Measurements from ENCODE around the gene SPOP. TPM values are rescaled to one million over a fixed set of nuclear protein-coding genes. Genes with fewer than 3 reads are reported as not detected.

SPOP gene
- total and polyA plus RNA-seq, 2 of the 4 experiments (the other 2 are of a cell fraction): 24.9 to 47.5 TPM

- BruUV-seq (replicated peaks): no TSS peak
- no peak overlapping the region for H3K18ac ChIP-seq (ENCODE audit: low read depth, low read length)
- no peak overlapping the region for H2AFZ ChIP-seq (replicated peaks; ENCODE audit: low read length, poor library complexity)
- no CpG with 5 or more reads among the region's 1 CpG for WGBS, 2 experiments (ENCODE audit: extremely low coverage in 2 of 2, insufficient read length in 1 of 2)
- H2BK5ac ChIP-seq (ENCODE audit: low read depth, low read length, poor library complexity, severe bottlenecking): no peak overlapping the region
- H3K4me1 ChIP-seq (ENCODE audit: control insufficient read depth, insufficient read depth, low read length): peaks cover 10% of the 10 kb centered on the region
- H4K5ac ChIP-seq (ENCODE audit: low read depth, low read length): no peak overlapping the region
- no peak overlapping the region for H2AK5ac ChIP-seq (ENCODE audit: low read depth, low read length)
- H3K23ac ChIP-seq (ENCODE audit: low read depth, low read length): peak overlapping the region; percentile 75; the same call in 1 of the 2 replicates
- H3K79me1 ChIP-seq (ENCODE audit: low read depth in 1 of 2, low read length in 2 of 2): peaks cover 15 to 61% of the 10 kb centered on the region in 2 experiments
- H3K14ac ChIP-seq (replicated peaks; ENCODE audit: low read depth, low read length): no peak overlapping the region
- H4K8ac ChIP-seq (ENCODE audit: low read depth in 2 of 2, low read length in 2 of 2): no peak overlapping the region
- no peak overlapping the region for H3K9ac ChIP-seq (ENCODE audit: low read depth, low read length)
- H3K9me1 ChIP-seq (ENCODE audit: insufficient read depth, low read length): peaks cover 6% of the 10 kb centered on the region
- H4K20me1 ChIP-seq (ENCODE audit: insufficient read depth, low read length): peaks cover 12% of the 10 kb centered on the region; the same call in 1 of the 2 replicates
- no peaks in the 10 kb centered on the region for H3K27me3 ChIP-seq (ENCODE audit: control insufficient read depth, insufficient read depth, low read length)
- no peak overlapping the region for H2BK15ac ChIP-seq (ENCODE audit: low read depth, low read length)
- H3K9me3 ChIP-seq (ENCODE audit: control insufficient read depth, insufficient read depth, low read length): no peaks in the 10 kb centered on the region
- no peak overlapping the region for H2BK20ac ChIP-seq (ENCODE audit: low read depth, low read length)
- H2BK120ac ChIP-seq (ENCODE audit: low read depth, low read length): no peak overlapping the region
- no peak overlapping the region for H3K4me3 ChIP-seq (ENCODE audit: insufficient read depth, low read depth, low read length)
- ATAC-seq (ENCODE audit: low read depth) (no peak), DNase-seq (no peak)
- dilution Hi-C loops (cut with HindIII; ENCODE audit: low sequenced_read_pairs, unreplicated experiment) (no loop called here), in situ Hi-C loops (cut with MboI; ENCODE audit: low sequenced_read_pairs) (no loop called here), intact Hi-C loops (cut with micrococcal nuclease) (no loop called here)
- no peak overlapping the region for H4K91ac ChIP-seq (ENCODE audit: insufficient read depth, low read depth, low read length)
- H2AK9ac ChIP-seq (replicated peaks; ENCODE audit: low read depth, low read length, poor library complexity): no peak overlapping the region
- H3K4me2 ChIP-seq (ENCODE audit: low read depth, low read length): peak overlapping the region; percentile 24; the same call in 1 of the 2 replicates
- no peak overlapping the region for H3K4ac ChIP-seq (ENCODE audit: low read depth, low read length)
- H3K36me3 ChIP-seq (ENCODE audit: control insufficient read depth, insufficient read depth, low read length): 0 out of 2 replicates have a peak, but pooled peaks cover 2% of the 10 kb centered on the region
- CTCF ChIA-PET: no interaction called here
- H3K27ac ChIP-seq (ENCODE audit: insufficient read depth, low read length): no peak overlapping the region
- TF ChIP-seq MXI1 (IDR thresholded peaks at IDR 0.05; ENCODE audit: borderline replicate concordance, low read depth, low read length): no peak
- TF ChIP-seq RFX5 (IDR thresholded peaks at IDR 0.05; ENCODE audit: low read depth, low read length): no peak
- TF ChIP-seq CEBPB (IDR thresholded peaks at IDR 0.05; ENCODE audit: low read depth, low read length): no peak
- TF ChIP-seq BHLHE40 (IDR thresholded peaks at IDR 0.05; ENCODE audit: low read depth, low read length): no peak
- TF ChIP-seq SMC3 (IDR thresholded peaks at IDR 0.05; ENCODE audit: low read depth, low read length): no peak
- no peak for TF ChIP-seq USF2 (IDR thresholded peaks at IDR 0.05; ENCODE audit: low read depth, low read length)
- no peak for TF ChIP-seq NFE2L2 (IDR thresholded peaks at IDR 0.05; ENCODE audit: low read depth, low read length)
- no peak for TF ChIP-seq CHD1 (IDR thresholded peaks at IDR 0.05; ENCODE audit: low read depth, low read length)
- TF ChIP-seq CTCF (conservative IDR thresholded peaks at IDR 0.05; ENCODE audit: low read depth, low read length): no peak
- TF ChIP-seq ELK1 (IDR thresholded peaks at IDR 0.05; ENCODE audit: borderline replicate concordance, low read depth, low read length): no peak
- TF ChIP-seq FOS (IDR thresholded peaks at IDR 0.05; ENCODE audit: low read depth, low read length): no peak
- TF ChIP-seq RAD21 (IDR thresholded peaks at IDR 0.05; ENCODE audit: low read length): no peak
- TF ChIP-seq RCOR1 (IDR thresholded peaks at IDR 0.05; ENCODE audit: insufficient replicate concordance, low read length): no peak
- TF ChIP-seq MAZ (IDR thresholded peaks at IDR 0.05; ENCODE audit: borderline replicate concordance, low read depth, low read length): no peak
- no peak for TF ChIP-seq MAFK (IDR thresholded peaks at IDR 0.05; ENCODE audit: low read depth, low read length)
- no peak for TF ChIP-seq POLR2A (IDR thresholded peaks at IDR 0.05; ENCODE audit: low read depth, low read length)
- POLR2A ChIA-PET (ENCODE audit: unreplicated experiment): no interaction called here
- H3K56ac ChIP-seq (ENCODE audit: extremely low read depth, insufficient read depth, low read length): no peak overlapping the region
Measured at GRCh38 chr17:49635121-49635520, 42.8 kb downstream of the SPOP start.
